Stimulated activated CD4-positive, alpha-beta T cell treated with anti-CD3 and anti-CD28 coated beads, Interleukin-4, amount 100 ng/mL, for 24 hours (primary cell): ENCODE results near the gene EIF4E3.

Experiments used
- DNase-seq: peaks from one replicate; pipeline ENCODE4 v3.0.0-alpha.2; 2020

The EIF4E3 gene

GRCh38 chr3:71722693-71723092 is 2.5 kb downstream of the EIF4E3 start:
- DNase-seq = no peak

GRCh38 chr3:71721651-71722157 is 3.5 kb downstream of the EIF4E3 start:
- DNase-seq = no peak

DNA sequence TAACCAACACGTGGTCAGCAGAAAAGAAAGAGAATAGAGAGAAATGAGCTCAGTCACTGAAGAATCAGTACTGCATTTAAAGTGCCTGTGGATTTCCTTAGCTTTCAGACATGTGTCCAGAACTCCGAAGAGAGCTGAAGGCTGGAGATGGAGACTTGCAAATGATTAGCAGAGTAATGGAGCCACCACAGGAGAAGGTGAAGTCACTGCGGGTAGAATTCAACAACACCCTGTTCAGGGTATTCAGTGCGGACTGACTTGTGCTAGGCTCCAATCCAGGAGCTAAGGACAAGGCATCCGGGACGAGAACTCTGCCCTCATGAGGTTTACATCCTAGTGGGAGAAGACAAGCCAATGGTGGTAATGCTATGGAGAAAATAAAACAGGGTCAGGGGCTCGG is 4.2 kb downstream of the EIF4E3 start:
- no peak for DNase-seq

DNA sequence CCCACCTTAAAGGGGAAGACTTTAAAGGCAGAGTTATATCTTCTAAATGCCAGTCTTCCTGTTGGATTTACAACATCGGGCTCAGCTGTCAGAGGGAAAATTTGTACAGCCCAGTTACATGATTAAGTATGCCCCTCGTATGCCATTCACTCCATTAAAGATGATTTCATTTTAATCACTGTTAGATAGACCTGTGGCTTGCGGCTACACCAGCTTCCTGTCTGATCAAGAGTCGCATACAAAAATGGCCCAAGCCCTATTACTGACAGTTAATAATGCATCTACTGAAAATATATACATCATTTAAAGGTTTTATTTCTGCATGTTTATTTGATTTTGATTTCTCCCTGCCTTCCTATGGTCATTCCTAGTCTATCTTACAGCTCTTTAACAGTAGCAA is 7.1 kb downstream of the EIF4E3 start:
- DNase-seq = no peak

GRCh38 chr3:71714595-71714994 is 10.6 kb downstream of the EIF4E3 start:
- DNase-seq = no peak

- no peak for DNase-seq
These were observed 12.2 kb downstream of the EIF4E3 start for GRCh38 chr3:71713041-71713440.

DNA sequence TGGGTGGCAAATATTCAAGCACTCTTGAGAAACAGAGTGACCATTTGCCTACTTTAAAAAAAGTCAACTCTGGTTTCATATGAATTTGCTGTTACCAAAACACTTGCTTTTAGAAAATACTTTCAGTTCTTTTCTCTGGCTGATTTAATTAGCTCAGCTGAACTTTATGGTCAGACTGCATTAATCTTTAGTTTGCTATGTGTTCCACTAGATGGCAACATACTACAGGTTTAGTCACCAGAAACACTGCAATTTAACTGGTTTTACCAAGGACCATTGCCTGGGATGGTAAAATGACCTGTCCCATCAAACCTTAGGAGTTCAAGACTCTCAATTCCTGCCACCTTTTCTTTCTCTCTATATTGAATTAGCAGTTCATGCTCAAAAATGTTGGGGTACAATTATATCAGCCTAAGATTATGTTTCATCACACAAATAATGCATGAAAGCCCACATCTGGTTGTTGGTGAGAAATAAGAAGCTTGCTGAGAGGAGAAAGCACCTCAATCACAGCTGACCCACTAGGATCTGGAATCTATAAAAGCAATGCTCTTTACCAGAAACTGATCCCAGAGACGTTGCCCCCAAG is 14.2 kb downstream of the EIF4E3 start:
- DNase-seq = no peak

GRCh38 chr3:71709908-71710511 is 15.2 kb downstream of the EIF4E3 start:
- no peak for DNase-seq

- no peak for DNase-seq
These were observed 16.6 kb downstream of the EIF4E3 start for GRCh38 chr3:71708476-71709105.

DNA sequence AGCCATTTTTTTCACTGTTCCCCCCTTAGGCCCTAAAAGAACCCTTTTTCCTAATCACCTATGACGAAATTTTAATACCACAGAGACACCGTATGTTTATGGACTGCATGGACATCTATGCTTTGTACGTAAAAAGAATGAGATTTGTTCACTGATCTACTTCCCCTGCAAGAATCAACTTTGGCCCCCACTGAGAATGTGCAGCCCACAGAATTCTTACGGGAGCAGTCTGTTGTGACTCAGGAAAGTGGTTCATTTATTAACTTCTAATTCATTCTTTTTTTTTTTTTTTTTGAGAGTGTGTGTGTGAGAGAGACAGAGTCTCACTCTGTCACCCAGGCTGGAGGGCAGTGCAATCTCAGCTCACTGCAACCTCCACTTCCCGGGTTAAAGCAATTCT is 17.6 kb downstream of the EIF4E3 start:
- DNase-seq = no peak

DNA sequence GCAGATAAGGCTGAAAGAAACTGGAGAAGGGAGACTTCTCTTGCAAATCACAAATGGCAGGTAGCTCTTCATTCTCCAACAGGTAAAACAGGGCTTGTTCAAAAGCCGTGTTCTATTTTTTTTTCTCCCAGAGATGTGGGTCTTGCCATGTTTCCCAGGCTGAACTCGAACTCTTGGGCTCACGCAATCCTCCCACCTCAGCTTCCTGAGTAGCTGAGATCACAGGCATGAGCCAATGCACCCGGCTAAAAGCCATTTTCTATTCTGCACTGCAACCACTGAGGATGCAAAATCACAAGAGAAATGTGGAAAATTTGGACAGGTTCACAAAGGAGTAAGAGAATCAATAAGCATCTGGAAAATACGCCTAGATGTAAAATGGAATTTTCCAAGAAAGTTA is 19.5 kb downstream of the EIF4E3 start:
- no peak for DNase-seq

- DNase-seq = no peak
These were observed 20.3 kb downstream of the EIF4E3 start for GRCh38 chr3:71704915-71705314.

- no peak for DNase-seq
These were observed 21.4 kb downstream of the EIF4E3 start for GRCh38 chr3:71703797-71704196.

GRCh38 chr3:71702131-71703024 is 22.8 kb downstream of the EIF4E3 start:
- DNase-seq = peak; percentile 47

DNA sequence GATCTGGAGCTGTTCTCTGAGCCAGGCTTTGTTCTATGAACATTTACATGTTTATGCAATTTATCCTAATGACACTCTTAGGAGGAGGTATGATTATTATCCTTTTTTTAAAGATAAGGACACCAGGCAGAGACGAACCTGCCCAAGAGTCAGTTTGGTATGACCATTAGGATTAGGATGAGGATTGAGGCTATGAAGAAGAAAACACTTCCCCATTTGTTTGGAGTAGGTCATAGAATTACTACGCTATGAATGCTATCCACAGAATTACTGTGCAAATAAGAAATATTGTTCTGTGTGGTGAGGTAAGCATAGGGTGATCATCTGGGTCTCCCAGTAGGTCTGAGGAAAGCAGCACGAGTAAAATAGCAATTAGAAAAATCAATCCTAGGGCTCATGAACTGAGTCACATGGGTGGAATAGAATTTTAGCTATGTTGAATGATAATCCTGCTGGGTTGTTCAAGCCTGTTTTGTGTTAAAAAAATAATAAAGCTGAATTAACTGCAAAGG is 23.9 kb downstream of the EIF4E3 start:
- no peak for DNase-seq

DNA sequence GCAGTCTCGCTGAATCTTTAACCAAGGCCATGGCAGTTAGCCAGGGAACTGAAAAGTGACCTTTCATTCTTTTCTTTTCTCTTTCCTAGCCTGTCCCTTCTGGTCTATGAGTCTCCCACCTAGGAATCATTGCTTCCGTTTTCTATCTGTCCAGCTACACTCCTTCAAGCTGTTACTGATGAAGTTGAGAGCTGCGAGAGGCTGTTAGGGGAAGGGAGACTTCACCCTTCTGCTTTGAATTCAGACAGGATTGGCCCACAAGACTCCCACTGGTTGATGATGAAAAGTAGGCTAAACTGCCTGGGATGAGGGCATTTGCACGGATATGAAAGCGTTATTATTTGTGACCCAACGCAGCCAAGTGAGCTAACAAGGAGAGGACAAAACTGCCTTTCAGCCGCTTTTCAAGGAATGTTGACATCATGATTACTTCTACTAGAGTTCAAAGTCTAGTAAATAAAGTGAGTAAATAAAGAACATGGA is 30.2 kb downstream of the EIF4E3 start:
- no peak for DNase-seq

- no peak for DNase-seq
These were observed 30.7 kb downstream of the EIF4E3 start for GRCh38 chr3:71694358-71694999.

- DNase-seq = no peak
These were observed 31.6 kb downstream of the EIF4E3 start for GRCh38 chr3:71693641-71694040.

DNA sequence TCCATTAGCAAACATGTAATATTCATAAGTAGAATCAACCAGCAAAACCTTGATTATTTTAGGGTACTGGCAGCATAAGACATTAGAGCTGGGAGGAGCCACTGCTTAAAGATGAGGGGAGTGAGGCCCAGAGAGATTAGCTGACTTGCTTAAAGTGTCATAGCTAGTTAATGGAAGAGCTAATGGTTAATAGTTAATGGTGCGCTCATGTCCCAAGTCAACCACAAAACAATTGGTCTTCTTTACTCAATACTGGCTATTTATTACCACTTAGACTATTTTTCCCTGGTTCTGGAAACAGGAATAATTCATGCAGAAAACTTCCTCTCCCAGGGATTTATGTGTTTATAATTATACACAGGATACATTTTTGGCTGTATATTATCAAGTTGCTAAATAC is 33.1 kb downstream of the EIF4E3 start:
- no peak for DNase-seq

- DNase-seq = no peak
These were observed 34.8 kb downstream of the EIF4E3 start for GRCh38 chr3:71690341-71690841.

GRCh38 chr3:71689291-71689690 is 35.9 kb downstream of the EIF4E3 start:
- no peak for DNase-seq

DNA sequence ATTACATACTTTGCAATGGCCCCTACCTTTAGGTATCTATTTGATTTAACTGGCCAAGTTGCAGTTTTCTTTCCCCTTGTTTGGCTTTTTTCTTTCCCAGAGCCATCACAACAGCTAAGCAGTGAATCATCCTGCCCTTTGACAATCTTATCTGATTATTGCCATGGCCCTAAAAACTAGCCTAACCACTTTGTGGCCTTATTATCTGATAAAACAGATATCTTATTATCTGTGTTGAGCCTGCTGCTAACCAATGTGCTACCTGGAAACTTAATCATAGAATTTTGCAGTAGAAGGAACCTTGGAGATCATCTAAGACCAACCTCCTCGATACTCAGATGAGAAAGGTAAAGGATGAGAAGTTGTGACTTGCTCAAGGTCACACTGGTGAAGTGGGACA is 37.1 kb downstream of the EIF4E3 start:
- no peak for DNase-seq
